NCI-H748 (cell line): ENCODE data around the gene SF3B2.
"Not testable (repeated sequence)": the region's sequence is repeated elsewhere in the genome, so short reads cannot be mapped to it uniquely, and the experiment has no call there.

Experiments used
- DNase-seq: peaks from one replicate; lab custom pipeline; 2025; ENCODE audit not compliant: unreplicated experiment; lab: John Stamatoyannopoulos, UW

SF3B2 gene

GRCh38 chr11:66051766-66052663 is at the start of gene SF3B2:
SF3B2 (plus strand) TSS chr11:66052364; CDS start chr11:66052385, 21 bp downstream.
- peak; percentile 99 for DNase-seq

GRCh38 chr11:66002648-66003225 is 49.4 kb upstream of the SF3B2 start:
- DNase-seq = peak; percentile 71

- no peak for DNase-seq
These were observed 48.9 kb upstream of the SF3B2 start for GRCh38 chr11:66003291-66003690.

- DNase-seq = no peak
These were observed 48.0 kb upstream of the SF3B2 start for GRCh38 chr11:66004186-66004585.

GRCh38 chr11:66006134-66006890 is 45.9 kb upstream of the SF3B2 start:
- DNase-seq = no peak

GRCh38 chr11:66006891-66007176 is 45.3 kb upstream of the SF3B2 start:
- DNase-seq = no peak

- no peak for DNase-seq
These were observed 44.9 kb upstream of the SF3B2 start for GRCh38 chr11:66007201-66007634.

GRCh38 chr11:66008095-66008467 is 44.1 kb upstream of the SF3B2 start:
- DNase-seq = no peak

- no peak for DNase-seq
These were observed 43.6 kb upstream of the SF3B2 start for GRCh38 chr11:66008468-66009101.

- not testable (repeated sequence) for DNase-seq
These were observed 42.1 kb upstream of the SF3B2 start for GRCh38 chr11:66010036-66010435.

- no peak for DNase-seq
These were observed 40.9 kb upstream of the SF3B2 start for GRCh38 chr11:66011239-66011784.

GRCh38 chr11:66011785-66012303 is 40.3 kb upstream of the SF3B2 start, which contains the start of gene CST6:
CST6 (plus strand) TSS chr11:66012008; CDS start chr11:66012045, 37 bp downstream.
- peak; percentile 16 for DNase-seq

- DNase-seq = no peak
These were observed 39.7 kb upstream of the SF3B2 start for GRCh38 chr11:66012371-66012945.

GRCh38 chr11:66012946-66013761 is 39.0 kb upstream of the SF3B2 start:
- DNase-seq = no peak

GRCh38 chr11:66013762-66014100 is 38.4 kb upstream of the SF3B2 start:
- DNase-seq = no peak

GRCh38 chr11:66014804-66015453 is 37.2 kb upstream of the SF3B2 start:
- no peak for DNase-seq

GRCh38 chr11:66015454-66015881 is 36.7 kb upstream of the SF3B2 start:
- DNase-seq = no peak

GRCh38 chr11:66015936-66016792 is 36.0 kb upstream of the SF3B2 start:
- DNase-seq = no peak
